Left forelimb (tissue), 1 donor: ENCODE data around the gene DARS1.
"Not testable (repeated sequence)": the region's sequence is repeated elsewhere in the genome, so short reads cannot be mapped to it uniquely, and the experiment has no call there.

Source experiments
- DNase-seq: peaks from one replicate; pipeline ENCODE4 v3.0.0-alpha.2; 2018; ENCODE audit warnings: low spot score

The DARS1 gene

GRCh38 chr2:135980434-135981079 is 4.9 kb downstream of the DARS1 start:
- no peak for DNase-seq

- DNase-seq, result no peak
Measured at GRCh38 chr2:135975702-135976101, 9.7 kb downstream of the DARS1 start.

DNA sequence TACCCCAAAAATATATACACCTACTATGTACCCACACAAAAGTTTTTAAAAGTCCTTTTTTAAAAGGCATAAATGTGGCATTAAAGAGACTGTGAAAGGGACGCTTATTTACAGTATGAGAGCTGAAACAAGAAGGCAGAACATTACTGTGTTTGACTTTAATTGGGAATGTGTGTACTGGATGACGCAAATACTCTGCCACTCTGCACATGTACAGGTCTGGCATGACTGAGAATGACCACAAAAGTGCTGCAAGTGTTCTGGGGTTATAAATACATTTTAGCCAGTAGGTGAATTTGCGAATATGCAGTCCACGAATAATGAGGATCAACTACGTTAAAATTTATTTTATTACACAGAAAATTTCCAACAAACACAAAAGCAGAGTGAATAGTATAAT is 11.4 kb downstream of the DARS1 start:
- no peak for DNase-seq

GRCh38 chr2:135969655-135970387 is 15.6 kb downstream of the DARS1 start:
- no peak for DNase-seq

DNA sequence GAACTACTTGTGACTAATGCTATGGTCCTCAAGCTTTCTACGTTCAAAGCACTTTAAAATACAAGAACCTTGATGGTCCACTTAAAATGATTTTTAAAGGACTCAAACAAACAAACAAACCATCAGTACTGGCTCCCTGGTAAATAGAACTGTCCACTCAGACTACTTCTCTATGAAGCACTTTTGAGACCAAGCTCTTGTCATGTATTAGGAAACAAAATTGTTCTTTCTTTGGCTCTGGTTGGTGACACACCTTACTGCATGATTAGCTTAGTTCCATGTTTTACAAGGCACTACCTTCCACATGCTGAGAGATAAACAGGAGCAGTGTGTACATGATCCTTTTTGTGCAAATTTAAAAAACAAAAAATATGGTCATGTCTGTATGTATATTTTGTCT is 19.7 kb downstream of the DARS1 start:
- DNase-seq, result no peak

- not testable (repeated sequence) for DNase-seq
Measured at GRCh38 chr2:135964404-135964803, 21.0 kb downstream of the DARS1 start.

GRCh38 chr2:135963841-135964240 is 21.6 kb downstream of the DARS1 start:
- no peak for DNase-seq

DNA sequence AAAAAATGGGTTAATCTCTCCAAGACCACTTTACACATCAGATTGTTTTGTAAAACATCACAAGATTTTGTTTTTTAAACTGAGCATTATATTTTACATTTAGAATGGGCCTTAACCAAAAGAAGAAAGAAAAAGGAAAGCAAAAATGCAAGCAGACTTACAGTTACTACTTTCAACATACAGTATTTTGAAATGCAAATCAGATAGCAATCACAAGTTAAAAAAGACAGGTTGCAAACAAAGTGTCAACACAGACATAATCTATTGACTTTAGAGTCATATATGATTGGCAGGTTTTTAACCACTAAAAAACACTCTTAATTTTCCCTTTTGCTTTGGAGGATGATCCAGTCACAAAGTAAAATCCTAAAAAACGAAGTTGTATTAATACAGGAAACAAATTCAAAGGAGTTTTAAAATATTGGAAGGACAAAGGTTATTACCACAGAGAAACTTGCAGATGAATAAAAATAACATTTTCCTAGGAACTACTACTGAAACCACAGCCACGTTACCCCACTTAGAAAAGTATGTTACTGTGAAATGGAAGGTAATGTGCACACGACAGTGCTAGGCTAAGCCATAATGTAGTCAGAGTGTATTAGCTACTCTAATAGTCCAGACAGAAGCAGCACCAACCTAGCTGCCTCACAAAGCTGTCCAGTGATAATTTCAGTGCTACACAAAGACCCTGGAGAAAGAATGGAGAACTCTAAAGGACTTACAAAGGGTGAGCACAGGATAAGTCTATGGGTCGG is 22.9 kb downstream of the DARS1 start:
- no peak for DNase-seq

DNA sequence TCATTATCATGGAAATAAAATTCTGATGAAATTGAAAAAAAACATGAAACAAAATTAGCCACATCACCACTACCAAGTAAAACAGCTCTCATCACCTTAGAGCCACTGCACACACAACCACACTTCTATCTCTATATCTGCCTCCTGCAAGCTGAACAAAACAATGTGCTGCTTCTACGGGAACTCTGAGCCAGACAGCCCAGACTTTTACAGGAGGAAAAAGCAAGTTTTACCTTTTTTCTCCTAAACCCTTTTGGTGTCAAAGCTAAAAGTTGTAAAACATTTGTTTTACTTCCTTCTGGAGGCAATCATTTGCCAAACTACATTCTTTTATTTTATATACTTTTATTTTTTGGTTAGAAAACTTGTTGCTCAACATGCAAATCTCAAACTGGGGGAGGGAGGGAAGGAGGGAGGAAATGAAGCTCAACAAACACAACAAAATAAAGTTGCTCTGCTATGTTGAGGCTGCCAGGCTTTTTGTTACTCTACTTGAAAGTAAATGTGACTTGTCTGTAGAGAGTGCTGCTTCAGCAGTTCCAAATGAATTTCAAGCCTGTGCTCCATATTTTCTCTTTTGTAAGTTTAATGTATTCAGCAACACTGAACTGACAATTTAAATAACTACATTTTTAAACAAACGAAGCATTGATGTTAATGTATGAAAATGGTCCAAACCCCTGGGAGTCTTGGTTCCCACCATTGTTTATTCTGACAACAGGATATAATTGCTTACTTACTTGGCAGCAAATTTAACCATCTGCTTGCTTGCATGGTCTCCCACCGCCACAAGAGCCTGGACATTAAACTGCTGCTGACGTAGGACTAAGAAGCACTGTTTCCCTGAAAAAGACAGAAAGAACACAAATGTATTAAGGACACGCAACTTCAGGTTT is 24.5 kb downstream of the DARS1 start:
- no peak for DNase-seq

GRCh38 chr2:135960150-135960549 is 25.3 kb downstream of the DARS1 start:
- DNase-seq, result no peak

DNA sequence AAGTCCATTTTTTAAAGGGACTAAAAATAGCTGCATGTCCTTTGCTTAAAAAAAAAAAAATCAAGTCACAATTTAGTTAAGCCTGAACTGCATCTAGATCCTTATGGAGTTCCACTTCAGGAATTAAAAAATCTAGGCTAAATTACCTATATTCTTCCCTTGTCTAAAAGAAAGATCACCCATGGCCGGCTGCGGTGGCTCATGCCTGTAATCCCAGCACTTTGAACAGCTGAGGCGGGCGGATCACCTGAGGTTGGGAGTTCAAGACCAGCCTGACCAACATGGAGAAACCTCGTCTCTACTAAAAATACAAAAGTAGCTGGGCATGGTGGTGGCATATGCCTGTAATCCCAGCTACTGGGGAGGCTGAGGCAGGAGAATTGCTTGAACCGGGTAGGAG is 26.5 kb downstream of the DARS1 start:
- DNase-seq, result not testable (repeated sequence)

GRCh38 chr2:135954020-135954601 is 31.3 kb downstream of the DARS1 start:
- no peak for DNase-seq

GRCh38 chr2:135952891-135953290 is 32.5 kb downstream of the DARS1 start:
- no peak for DNase-seq

- DNase-seq, result no peak
Measured at GRCh38 chr2:135951041-135951583, 34.3 kb downstream of the DARS1 start.

GRCh38 chr2:135949451-135950234 is 35.8 kb downstream of the DARS1 start:
- DNase-seq, result no peak

DNA sequence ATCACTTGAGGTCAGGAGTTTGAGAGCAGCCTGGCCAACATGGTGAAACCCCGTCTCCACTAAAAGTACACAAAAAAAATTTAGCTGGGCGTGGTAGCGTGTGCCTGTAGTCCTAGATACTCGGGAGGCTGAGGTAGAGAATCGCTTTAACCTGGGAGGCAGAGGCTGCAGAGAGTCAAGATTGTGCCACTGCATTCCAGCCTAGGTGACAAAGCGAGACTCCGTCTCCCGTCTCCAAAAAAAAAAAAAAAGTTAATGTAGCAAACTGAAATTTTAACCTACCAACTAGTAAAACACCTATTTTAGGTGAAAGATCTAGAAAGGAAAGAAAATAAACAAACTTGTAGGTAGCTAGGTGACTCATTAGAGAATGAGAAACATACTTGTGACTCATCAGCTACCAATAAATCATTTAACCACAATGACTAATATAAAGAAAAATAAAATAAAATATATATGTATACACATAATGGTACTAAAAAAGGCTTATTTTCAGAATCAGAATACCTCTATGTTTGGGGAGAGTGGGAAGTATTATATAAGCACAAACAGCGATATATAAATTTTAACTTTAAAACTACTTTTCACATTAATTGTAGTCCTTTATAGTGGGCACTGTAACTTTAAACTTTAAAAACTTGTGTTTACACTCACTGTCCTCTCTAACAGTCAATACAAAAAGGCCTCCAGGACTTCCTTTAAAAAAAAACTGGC is 36.6 kb downstream of the DARS1 start:
- DNase-seq, result no peak

DNA sequence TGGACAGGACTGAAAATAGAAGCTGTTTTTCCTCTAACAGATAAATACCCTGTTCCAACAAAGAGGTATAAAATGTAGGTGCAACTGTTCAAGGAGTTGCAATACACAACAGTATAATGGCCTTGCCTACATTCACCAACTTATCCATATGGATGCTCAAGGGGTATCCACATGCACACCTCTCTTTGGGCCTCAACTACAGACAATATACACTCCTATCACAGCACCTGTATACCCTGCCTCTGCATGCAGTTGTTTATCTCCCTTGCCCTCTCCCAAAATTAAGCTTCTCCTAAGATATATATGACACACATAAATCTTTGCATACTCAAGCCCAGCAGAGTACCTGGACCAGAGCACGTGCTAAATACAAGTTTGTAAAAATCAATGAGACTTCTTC is 37.3 kb downstream of the DARS1 start:
- DNase-seq, result no peak

DNA sequence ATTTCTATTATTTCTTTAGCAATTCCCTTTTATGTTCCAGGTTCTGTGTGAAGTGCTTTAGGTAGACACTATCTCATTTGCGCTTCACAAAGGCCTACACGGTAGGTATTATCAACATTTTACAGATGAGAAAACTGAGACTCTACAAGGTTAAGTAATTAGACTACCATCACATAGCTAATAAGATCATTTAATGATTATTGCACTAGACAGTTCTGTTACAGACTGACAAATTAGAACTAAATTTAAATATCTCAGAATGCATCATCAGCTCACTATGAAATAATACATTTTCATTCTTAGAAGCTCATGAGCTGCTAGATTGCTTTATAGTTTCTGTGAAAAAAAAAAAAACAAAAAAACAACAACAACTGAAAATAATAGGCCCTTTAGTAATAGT is 37.9 kb downstream of the DARS1 start:
- DNase-seq, result no peak

DNA sequence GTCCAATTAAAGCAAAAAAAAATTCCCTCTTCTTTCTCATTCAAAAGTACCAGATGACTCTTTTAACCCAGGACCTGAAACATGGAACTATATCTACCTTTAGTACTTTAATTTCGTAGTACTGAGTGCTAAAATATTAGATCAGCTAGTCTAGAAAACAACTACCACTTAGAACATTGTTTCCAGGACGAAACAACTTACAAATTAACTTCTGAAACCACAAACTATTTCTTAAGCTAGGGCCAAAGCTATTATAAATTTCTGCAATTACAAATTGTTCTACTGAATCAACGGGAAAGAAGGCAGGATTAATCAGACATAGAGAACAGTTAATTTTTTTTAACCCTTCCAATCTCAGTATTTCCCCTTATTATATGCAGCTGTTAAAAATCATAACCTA is 39.9 kb downstream of the DARS1 start:
- no peak for DNase-seq

DNA sequence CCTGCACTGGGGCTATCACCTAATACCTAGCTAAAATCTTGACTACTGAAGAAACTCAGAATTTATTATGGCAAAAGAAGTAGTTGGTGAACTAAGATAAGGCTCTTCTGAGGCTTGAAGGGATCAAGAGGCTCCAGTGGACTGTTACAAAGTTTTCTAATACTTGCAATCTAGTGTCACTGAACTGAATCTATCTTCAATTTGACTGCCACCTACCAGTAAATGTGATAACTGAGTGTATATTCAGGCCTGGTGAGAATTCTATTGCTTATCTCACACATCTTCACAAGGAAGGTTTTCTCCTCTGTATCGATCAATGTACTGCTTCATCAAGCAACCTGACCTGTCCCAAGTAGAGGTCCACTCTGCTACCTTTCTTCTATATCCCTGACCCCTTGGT is 40.8 kb downstream of the DARS1 start:
- no peak for DNase-seq
